Brain microvascular endothelial cell (primary cell): ENCODE results near the gene KCTD4.
A peak's percentile ranks its signal among the peaks of the same experiment; 100 is the strongest.

Source experiments
- DNase-seq: peaks from one replicate; pipeline ENCODE4 v3.0.0-alpha.2; 2020
- H3K27ac ChIP-seq: fragments of 250-450 bp; sonication (Bioruptor Pico); 2 replicates; pipeline ENCODE4 v1.5.1; 2020; ENCODE audit warnings: mild to moderate bottlenecking, moderate library complexity
- H3K27me3 ChIP-seq: fragments of 250-450 bp; sonication (Bioruptor Pico); replicated peaks from 2 replicates; pipeline ENCODE4 v1.5.1; 2020; ENCODE audit warnings: mild to moderate bottlenecking
- H3K36me3 ChIP-seq: fragments of 250-450 bp; sonication (Bioruptor Pico); replicated peaks from 2 replicates; pipeline ENCODE4 v1.5.1; 2020; ENCODE audit warnings: mild to moderate bottlenecking
- H3K4me3 ChIP-seq: 2 replicates; pipeline ENCODE4 v1.5.1; 2011; ENCODE audit warnings: low read depth, mild to moderate bottlenecking, control low read depth, low read length, moderate library complexity
- CTCF ChIP-seq: IDR thresholded peaks from 2 replicates; pipeline ENCODE4 v1.5.1; 2011; ENCODE audit warnings: low read depth, mild to moderate bottlenecking, moderate library complexity, low read length, control low read depth, inconsistent platforms; ENCODE audit errors: missing control alignments
- in situ Hi-C: cut with HindIII; loops from 2 replicates; pipeline ENCODE4 v1.10.0; 2017; ENCODE audit warnings: low sequenced_read_pairs, low pct_ligation_motif_present

Gene KCTD4

DNA sequence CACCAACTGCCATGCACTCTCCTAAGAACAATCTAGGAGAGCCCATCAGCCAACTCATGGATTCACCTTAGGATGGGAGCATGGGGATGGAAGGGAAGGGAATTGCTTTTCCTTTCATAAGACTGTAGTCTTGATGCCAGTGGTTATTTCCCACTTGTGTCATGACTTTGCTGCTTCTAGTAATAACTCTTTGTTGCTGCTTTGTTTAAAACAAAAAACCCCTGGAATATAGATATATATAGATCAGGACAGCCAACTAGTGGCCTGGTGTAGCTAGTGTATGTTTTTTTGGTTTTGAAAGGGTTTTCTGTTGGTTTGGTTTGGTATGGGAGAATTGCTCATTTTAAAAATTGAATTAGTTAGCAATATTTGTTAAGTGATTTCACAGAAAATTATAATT is 39.3 kb upstream of the KCTD4 start:
- no peaks in the 10 kb centered on the region for H3K36me3 ChIP-seq
- no peaks in the 10 kb centered on the region for H3K27me3 ChIP-seq
- in situ Hi-C loops: no loop called here
- no peak overlapping the region for H3K4me3 ChIP-seq
- no peak for TF ChIP-seq CTCF
- DNase-seq: no peak
- H3K27ac ChIP-seq: no peak overlapping the region

DNA sequence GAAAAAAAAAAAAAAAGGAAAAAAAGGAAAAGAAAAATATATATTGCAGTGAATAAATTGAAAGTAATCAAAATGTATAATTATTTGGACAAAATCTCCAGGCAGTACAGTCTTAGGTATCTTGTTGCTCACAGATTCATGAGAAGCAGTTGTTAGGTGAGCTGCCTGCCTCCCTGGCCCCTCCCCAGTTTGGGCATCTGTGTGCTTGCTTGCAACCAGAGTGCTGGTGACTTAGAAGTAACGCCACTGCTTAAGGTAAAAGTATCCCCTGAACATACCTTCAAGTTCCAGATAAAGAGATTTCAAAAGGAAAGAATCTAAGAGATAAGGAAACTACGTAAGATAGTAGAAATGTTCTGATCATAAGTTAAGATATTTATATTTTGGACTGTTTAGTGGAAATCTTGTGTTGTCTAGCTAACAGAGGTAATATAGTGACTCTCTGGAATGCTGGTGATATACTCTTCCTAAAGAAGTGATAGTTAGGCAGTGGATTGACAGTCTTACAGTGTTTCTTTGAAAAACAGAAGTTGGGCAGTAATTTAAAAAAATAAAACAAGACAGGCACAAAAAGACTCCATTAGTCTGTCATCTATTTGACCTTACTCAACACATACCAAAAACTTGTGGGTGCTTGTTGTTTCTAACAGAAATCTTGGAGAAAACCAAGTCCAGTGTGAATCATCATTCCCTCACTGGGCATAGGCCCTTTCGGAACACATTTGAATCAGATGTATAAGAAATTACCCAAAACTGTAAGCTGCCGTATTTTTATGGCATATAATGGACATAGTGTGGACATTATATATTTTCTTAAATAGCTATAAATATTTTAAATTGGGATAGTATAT is 38.3 kb upstream of the KCTD4 start:
- Histone ChIP-seq H3K27ac (peak overlapping the region; percentile 11), H3K27me3 (no peaks in the 10 kb centered on the region), H3K36me3 (no peaks in the 10 kb centered on the region), H3K4me3 (no peak overlapping the region)
- no peak for TF ChIP-seq CTCF
- in situ Hi-C loops: no loop called here
- peak; percentile 46 for DNase-seq

DNA sequence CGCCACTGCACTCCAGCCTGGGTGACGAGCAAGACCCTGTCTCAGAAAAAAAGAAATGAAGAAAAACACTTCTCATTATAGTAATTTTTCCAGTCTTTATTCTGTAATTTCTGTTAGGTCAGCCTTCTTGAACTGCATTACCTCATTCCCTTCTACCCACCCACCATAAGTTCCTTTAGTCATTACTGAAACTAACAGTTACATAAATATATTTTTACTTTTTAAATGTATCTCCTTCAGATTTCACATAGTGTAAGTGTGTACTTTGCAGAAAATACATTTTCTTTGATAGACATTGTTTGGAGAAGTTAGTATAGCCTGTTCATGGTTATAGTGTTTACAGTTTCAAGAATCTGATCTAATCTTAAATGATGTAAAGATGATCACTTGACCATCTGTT is 31.7 kb upstream of the KCTD4 start:
- no peaks in the 10 kb centered on the region for H3K36me3 ChIP-seq
- no peak for DNase-seq
- no peak overlapping the region for H3K27ac ChIP-seq
- in situ Hi-C loops: no loop called here
- no peak overlapping the region for H3K4me3 ChIP-seq
- no peak for TF ChIP-seq CTCF
- no peaks in the 10 kb centered on the region for H3K27me3 ChIP-seq

- in situ Hi-C loops: no loop called here
- Histone ChIP-seq H3K4me3 (no peak overlapping the region), H3K36me3 (no peaks in the 10 kb centered on the region), H3K27ac (peak overlapping the region; percentile 37), H3K27me3 (no peaks in the 10 kb centered on the region)
- no peak for TF ChIP-seq CTCF
- peak; percentile 37 for DNase-seq
Measured at GRCh38 chr13:45231722-45232121, 30.9 kb upstream of the KCTD4 start.

- H3K36me3 ChIP-seq: no peaks in the 10 kb centered on the region
- TF ChIP-seq CTCF: no peak
- in situ Hi-C loops: no loop called here
- no peak for DNase-seq
- H3K4me3 ChIP-seq: no peak overlapping the region
- no peaks in the 10 kb centered on the region for H3K27me3 ChIP-seq
- peak overlapping the region; percentile 37 for H3K27ac ChIP-seq
Measured at GRCh38 chr13:45231305-45231704, 30.5 kb upstream of the KCTD4 start.

- H3K27ac ChIP-seq: no peak overlapping the region
- in situ Hi-C loops: no loop called here
- no peak for DNase-seq
- no peaks in the 10 kb centered on the region for H3K27me3 ChIP-seq
- H3K36me3 ChIP-seq: no peaks in the 10 kb centered on the region
- TF ChIP-seq CTCF: no peak
- no peak overlapping the region for H3K4me3 ChIP-seq
Measured at GRCh38 chr13:45229172-45229571, 28.3 kb upstream of the KCTD4 start.
